GM12891 (cell line): ENCODE data around the gene TMEM144.
"Not testable (repeated sequence)": the region's sequence is repeated elsewhere in the genome, so short reads cannot be mapped to it uniquely, and the experiment has no call there.

Source experiments
- DNase-seq: peaks from one replicate; pipeline ENCODE4 v3.0.0; 2011; ENCODE audit warnings: low spot score; ENCODE audit not compliant: insufficient read length
- FAIRE-seq: peaks from 2 replicates; lab custom pipeline; 2011; peaks lifted over from hg19 to GRCh38; lab: Jason Lieb, UNC
- PAX5 ChIP-seq: IDR thresholded peaks from 2 replicates; pipeline ENCODE4 v1.6.1; 2011; ENCODE audit warnings: low read length, moderate library complexity, mild to moderate bottlenecking; ENCODE audit not compliant: insufficient read depth, severe bottlenecking
- POLR2A ChIP-seq: IDR thresholded peaks from 2 replicates; pipeline ENCODE4 v1.6.1; 2011; ENCODE audit warnings: low read depth, low read length, control low read depth
- POLR2AphosphoS5 ChIP-seq: IDR thresholded peaks from 2 replicates; pipeline ENCODE4 v1.6.1; 2011; ENCODE audit warnings: low read depth, low read length, control low read depth
- POU2F2 ChIP-seq: IDR thresholded peaks from 2 replicates; pipeline ENCODE4 v1.6.1; 2011; ENCODE audit warnings: low read depth, mild to moderate bottlenecking, control low read depth, low read length, moderate library complexity
- SPI1 ChIP-seq: IDR thresholded peaks from 2 replicates; pipeline ENCODE4 v1.6.1; 2011; ENCODE audit warnings: low read depth, low read length, control low read depth
- TAF1 ChIP-seq: IDR thresholded peaks from 2 replicates; pipeline ENCODE4 v1.6.1; 2011; ENCODE audit warnings: low read depth, low read length, control low read depth

Gene TMEM144

GRCh38 chr4:158259955-158260575, 49.8 kb downstream of the TMEM144 start:
- DNase-seq (no peak), FAIRE-seq (no peak)
- TF ChIP-seq POU2F2 (no peak), POLR2A (no peak), TAF1 (no peak), POLR2AphosphoS5 (no peak), SPI1 (no peak), PAX5 (no peak)

DNA sequence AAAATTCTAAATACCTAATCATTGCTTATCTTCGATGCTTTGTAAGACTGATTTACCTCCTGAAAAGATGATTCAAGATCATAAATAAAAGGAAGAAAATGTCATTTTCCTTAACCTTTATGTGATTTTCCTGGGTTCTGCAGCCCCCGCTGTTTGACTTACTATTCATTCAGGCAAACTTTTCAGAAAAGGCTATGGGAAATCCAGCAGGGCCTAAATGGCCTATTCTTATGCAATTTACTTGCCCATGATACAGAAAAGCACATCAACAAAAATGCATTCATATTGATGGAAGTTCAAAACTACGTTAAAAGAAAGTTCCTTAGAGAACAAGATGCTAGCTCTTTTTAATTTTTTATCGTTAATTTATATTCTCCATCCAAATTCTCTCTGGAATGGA, 51.2 kb downstream of the TMEM144 start:
- TF ChIP-seq PAX5, result no peak
- no peak for TF ChIP-seq POLR2AphosphoS5
- TF ChIP-seq TAF1, result no peak
- no peak for TF ChIP-seq POLR2A
- FAIRE-seq (no peak), DNase-seq (no peak)

- TF ChIP-seq PAX5 (no peak), SPI1 (no peak), POLR2AphosphoS5 (no peak), POLR2A (no peak), POU2F2 (no peak), TAF1 (no peak)
- FAIRE-seq (no peak), DNase-seq (no peak)
Observed at GRCh38 chr4:158268553-158268952, 58.3 kb downstream of the TMEM144 start.

DNA sequence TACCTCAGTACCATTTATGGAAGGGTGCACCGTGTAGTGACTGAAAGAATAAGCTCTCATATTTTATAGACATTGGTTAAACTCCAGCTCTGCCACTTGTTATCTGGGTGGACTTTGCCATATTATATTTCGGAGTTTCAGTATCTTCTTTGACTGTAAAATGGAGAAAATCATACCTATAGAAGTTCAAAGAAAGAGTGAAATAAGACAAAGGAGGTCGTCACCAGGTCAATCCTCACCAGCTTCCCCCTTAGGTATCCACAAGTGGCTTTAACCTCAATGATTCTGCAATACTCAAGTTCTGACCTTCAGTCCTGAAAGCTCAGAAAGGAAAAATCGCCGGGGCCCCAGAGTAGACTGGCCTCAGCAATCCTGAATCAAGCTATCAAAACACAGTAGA, 64.3 kb downstream of the TMEM144 start:
- no peak for DNase-seq
- TF ChIP-seq SPI1 (no peak), PAX5 (no peak), TAF1 (no peak), POLR2AphosphoS5 (no peak), POU2F2 (no peak), POLR2A (no peak)
- FAIRE-seq, result no peak

GRCh38 chr4:158277558-158277957, 67.3 kb downstream of the TMEM144 start:
- no peak for TF ChIP-seq SPI1
- no peak for TF ChIP-seq POLR2AphosphoS5
- no peak for TF ChIP-seq TAF1
- TF ChIP-seq POLR2A, result no peak
- no peak for TF ChIP-seq POU2F2
- TF ChIP-seq PAX5, result no peak
- DNase-seq (no peak), FAIRE-seq (no peak)

DNA sequence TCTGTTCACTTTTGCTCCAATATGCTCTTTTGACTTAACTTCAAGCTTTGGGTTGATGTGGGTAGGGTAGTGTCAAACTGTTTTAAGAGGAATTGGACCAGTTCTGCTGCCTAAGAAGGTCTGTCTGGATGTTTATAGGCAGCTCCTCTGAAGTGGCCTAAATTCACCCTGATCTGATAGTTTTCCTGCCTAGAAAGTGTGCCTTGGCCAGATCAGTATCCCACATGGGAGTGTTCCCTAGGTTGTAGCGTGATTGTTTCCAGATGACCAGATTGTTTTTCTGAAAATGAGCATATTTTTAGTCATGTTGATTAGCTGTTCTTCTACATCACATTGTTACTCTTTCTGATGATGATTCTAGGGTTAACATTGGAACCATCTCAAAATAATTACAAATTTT, 68.8 kb downstream of the TMEM144 start:
- not testable (repeated sequence) for FAIRE-seq

GRCh38 chr4:158280856-158281255, 70.6 kb downstream of the TMEM144 start:
- DNase-seq, result no peak

More for the DNA sequence above, 68.8 kb downstream of the TMEM144 start:
- DNase-seq, result not testable (repeated sequence)

DNA sequence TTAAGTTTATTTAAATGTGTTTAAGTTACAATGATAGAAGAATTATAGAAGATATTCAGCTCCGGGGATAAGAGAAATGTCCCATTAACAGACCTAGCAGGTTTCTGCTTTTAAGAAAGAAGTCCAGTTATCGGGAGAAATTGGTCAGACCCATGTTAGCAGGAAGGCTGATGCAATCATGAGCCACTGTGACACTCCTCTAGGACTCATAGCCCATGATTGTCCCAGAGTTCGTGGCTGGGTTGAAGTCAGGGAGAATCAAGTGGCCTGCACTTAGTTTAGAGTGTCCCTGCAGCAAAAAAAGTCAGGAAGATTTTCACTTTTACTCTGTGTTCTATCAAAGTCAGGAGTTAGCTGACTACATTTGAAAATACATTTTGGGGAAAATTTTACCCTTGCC, 72.0 kb downstream of the TMEM144 start:
- no peak for FAIRE-seq
- no peak for DNase-seq
- TF ChIP-seq POLR2A (no peak), PAX5 (no peak), SPI1 (no peak), POLR2AphosphoS5 (no peak), POU2F2 (no peak), TAF1 (no peak)

More at GRCh38 chr4:158280856-158281255, 70.6 kb downstream of the TMEM144 start:
- FAIRE-seq, result no peak
- TF ChIP-seq PAX5, result no peak
- TF ChIP-seq TAF1, result no peak
- TF ChIP-seq SPI1, result no peak
- TF ChIP-seq POLR2AphosphoS5, result no peak
- no peak for TF ChIP-seq POLR2A
- TF ChIP-seq POU2F2, result no peak

DNA sequence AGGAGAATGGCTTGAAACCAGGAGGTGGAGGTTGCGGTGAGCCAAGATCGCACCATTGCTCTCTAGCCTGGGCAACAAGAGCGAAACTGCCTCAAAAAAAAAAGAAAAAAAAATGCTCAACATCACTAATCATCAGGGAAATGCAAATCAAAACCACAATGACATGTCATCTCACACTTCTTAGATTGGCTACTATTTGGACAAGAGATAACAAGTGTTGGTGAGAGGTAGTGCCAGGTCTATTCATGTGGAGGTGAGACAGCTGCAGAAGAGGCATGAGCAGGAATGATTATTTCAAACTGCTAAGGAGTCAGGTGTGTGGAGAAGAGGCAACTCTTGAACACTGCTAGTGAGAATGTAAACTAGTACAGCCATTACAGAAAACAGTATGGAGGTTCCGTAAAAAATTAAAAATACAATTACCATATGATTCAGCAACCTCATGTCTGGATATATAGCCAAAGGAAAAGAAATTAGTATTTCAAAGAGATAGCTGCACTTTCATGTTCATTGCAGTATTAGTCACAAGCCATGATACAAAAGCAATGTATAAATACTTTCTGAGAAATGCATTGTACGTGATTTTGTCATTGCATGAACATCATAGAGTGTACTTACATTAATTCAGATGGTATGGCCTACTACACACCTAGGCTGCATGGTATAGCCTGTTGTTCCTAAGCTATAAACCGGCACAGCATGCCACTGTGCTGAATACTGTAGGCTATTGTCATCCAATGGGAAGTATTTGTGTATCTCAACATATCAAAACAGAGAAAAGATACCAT, 75.3 kb downstream of the TMEM144 start:
- TF ChIP-seq TAF1 (no peak), POLR2AphosphoS5 (no peak), SPI1 (no peak), PAX5 (no peak), POLR2A (no peak), POU2F2 (no peak)
- FAIRE-seq (no peak), DNase-seq (no peak)

DNA sequence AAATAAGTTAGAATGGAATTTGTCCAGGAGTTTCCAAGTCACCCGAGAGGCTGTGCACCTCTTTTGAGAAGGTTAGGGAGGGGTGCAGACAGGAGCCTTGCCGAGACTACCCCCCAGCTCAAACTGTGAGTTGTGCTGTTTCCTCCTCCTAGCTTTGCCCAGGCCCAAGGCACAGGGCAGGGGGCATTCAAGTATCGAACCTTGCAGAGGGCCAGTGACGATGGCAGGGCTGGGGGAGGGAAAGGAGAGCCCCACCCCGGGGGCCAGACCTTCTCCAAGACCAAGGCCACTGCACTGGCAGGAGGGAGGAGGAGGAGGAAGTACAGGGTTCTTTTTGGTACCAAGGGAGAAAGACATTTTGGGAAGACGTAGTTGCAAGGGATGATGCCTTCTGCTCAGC, 80.6 kb downstream of the TMEM144 start:
- FAIRE-seq, result no peak
- TF ChIP-seq POU2F2 (no peak), TAF1 (no peak), POLR2A (no peak), PAX5 (no peak), SPI1 (no peak), POLR2AphosphoS5 (no peak)
- DNase-seq, result no peak
